Stomach (tissue), 4 donors: ENCODE data around the gene PDXDC1.
"Not testable (repeated sequence)": the region's sequence is repeated elsewhere in the genome, so short reads cannot be mapped to it uniquely, and the experiment has no call there.

Source experiments
- CTCF ChIP-seq, 7 experiments: fragments of 450-650 bp in 4 of 7; fragments of 200-600 bp in 3 of 7; sonication (generic) in 3 of 7; IDR thresholded peaks; one replicate each; pipeline ENCODE4 v1.5.1; 2016 to 2019; ENCODE audit warnings: antibody characterized with exemption in 7 of 7, control low read depth in 2 of 7, mild to moderate bottlenecking in 1 of 7
- POLR2A ChIP-seq, 4 donors: fragments of 450-650 bp; IDR thresholded peaks; one replicate each; pipeline ENCODE4 v1.6.1; 2016; ENCODE audit warnings: antibody characterized with exemption in 4 of 4, control low read depth in 2 of 4, mild to moderate bottlenecking in 1 of 4, moderate library complexity in 1 of 4
- POLR2AphosphoS5 ChIP-seq, 3 donors: sonication (generic); formaldehyde crosslinking; IDR thresholded peaks; one replicate each; pipeline ENCODE4 v1.6.1; 2016; ENCODE audit warnings: antibody characterized with exemption in 3 of 3

GRCh38 chr16:15050440-15050839, 75.6 kb downstream of the PDXDC1 start:
- TF ChIP-seq CTCF, POLR2AphosphoS5, POLR2A (IDR thresholded peaks at IDR 0.05): not testable (repeated sequence)
